ENCODE data around the gene GAPDH.

The GAPDH gene

Small RNA genes within 50 kb of the gene (small RNA-seq; reads per million reads assigned to genes)
- 431 reads per million, percentile 98 among the genes with 10 or more reads in this experiment for gene SCARNA11 (ENCODE audit: insufficient read depth)
